Bronchial epithelial cell (primary cell): ENCODE data around the gene MAGEE2. TPM values are rescaled to one million over a fixed set of nuclear protein-coding genes. Genes with fewer than 3 reads are reported as not detected.

Experiments
- DNase-seq: peaks from one replicate; pipeline ENCODE4 v3.0.0-alpha.2; 2010; ENCODE audit warnings: low read depth
- FAIRE-seq: peaks from 2 replicates; lab custom pipeline; 2011; peaks lifted over from hg19 to GRCh38; lab: Jason Lieb, UNC
- H3K27me3 ChIP-seq: 2 replicates; pipeline ENCODE4 v1.5.1; 2011; ENCODE audit warnings: low read length; ENCODE audit not compliant: control insufficient read depth, insufficient read depth
- H3K36me3 ChIP-seq: 2 replicates; pipeline ENCODE4 v1.5.1; 2011; ENCODE audit warnings: low read length; ENCODE audit not compliant: control insufficient read depth, insufficient read depth
- H3K4me3 ChIP-seq: 2 replicates; pipeline ENCODE4 v1.5.1; 2011; ENCODE audit warnings: mild to moderate bottlenecking, low read depth, low read length, control low read depth
- CTCF ChIP-seq: IDR thresholded peaks from 2 replicates; pipeline ENCODE4 v1.5.1; 2011; ENCODE audit warnings: mild to moderate bottlenecking, moderate library complexity, low read length, control low read depth, inconsistent platforms; ENCODE audit not compliant: insufficient read depth, severe bottlenecking
- total RNA-seq: library from RNA; depleted of rRNA; stranded (reverse); fragments of >200 nt; gene quantifications from 2 replicates; pipeline ENCODE4 v1.2.1, GENCODE V29; 2014

MAGEE2 gene
- total RNA-seq, 1 donor from 2014 or later, result not detected

GRCh38 chrX:75746891-75747639 lies 38.0 kb downstream of the MAGEE2 start:
- Histone ChIP-seq H3K36me3 (no peaks in the 10 kb centered on the region), H3K27me3 (no peaks in the 10 kb centered on the region), H3K4me3 (peak overlapping the region; percentile 38)
- DNase-seq, result no peak
- no peak for TF ChIP-seq CTCF
- no peak for FAIRE-seq
